Sigmoid colon (tissue), 4 donors: Measurements from ENCODE around the gene STOML1.

Experiments used
- EP300 ChIP-seq, 4 donors: sonication (generic); formaldehyde crosslinking; IDR thresholded peaks; one replicate each; pipeline ENCODE4 v1.6.1; 2017; ENCODE audit warnings: antibody characterized with exemption in 4 of 4
- POLR2A ChIP-seq, 2 donors: fragments of 450-650 bp; IDR thresholded peaks; one replicate each; pipeline ENCODE4 v1.6.1; 2016; ENCODE audit warnings: antibody characterized with exemption in 2 of 2, mild to moderate bottlenecking in 2 of 2, moderate library complexity in 2 of 2
- POLR2AphosphoS5 ChIP-seq, 4 donors: sonication (generic); formaldehyde crosslinking; IDR thresholded peaks; one replicate each; pipeline ENCODE4 v1.6.1; 2017; ENCODE audit warnings: antibody characterized with exemption in 4 of 4
- TF ChIP-seq, protein P1 (sequence below), 4 experiments: fragments of 450-650 bp in 3 of 4; fragments of 200-600 bp in 1 of 4; IDR thresholded peaks; one replicate each; pipeline ENCODE4 v1.5.1; 2016 to 2019; ENCODE audit warnings: antibody characterized with exemption in 4 of 4, mild to moderate bottlenecking in 3 of 4, moderate library complexity in 2 of 4

- TF ChIP-seq POLR2AphosphoS5 (IDR thresholded peaks at IDR 0.05), result no peak
- TF ChIP-seq, protein P1, sequence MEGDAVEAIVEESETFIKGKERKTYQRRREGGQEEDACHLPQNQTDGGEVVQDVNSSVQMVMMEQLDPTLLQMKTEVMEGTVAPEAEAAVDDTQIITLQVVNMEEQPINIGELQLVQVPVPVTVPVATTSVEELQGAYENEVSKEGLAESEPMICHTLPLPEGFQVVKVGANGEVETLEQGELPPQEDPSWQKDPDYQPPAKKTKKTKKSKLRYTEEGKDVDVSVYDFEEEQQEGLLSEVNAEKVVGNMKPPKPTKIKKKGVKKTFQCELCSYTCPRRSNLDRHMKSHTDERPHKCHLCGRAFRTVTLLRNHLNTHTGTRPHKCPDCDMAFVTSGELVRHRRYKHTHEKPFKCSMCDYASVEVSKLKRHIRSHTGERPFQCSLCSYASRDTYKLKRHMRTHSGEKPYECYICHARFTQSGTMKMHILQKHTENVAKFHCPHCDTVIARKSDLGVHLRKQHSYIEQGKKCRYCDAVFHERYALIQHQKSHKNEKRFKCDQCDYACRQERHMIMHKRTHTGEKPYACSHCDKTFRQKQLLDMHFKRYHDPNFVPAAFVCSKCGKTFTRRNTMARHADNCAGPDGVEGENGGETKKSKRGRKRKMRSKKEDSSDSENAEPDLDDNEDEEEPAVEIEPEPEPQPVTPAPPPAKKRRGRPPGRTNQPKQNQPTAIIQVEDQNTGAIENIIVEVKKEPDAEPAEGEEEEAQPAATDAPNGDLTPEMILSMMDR (IDR thresholded peaks at IDR 0.05), result no peak
- TF ChIP-seq POLR2A (IDR thresholded peaks at IDR 0.05), result no peak
- no peak for TF ChIP-seq EP300 (IDR thresholded peaks at IDR 0.05)
These were observed 32.3 kb downstream of the STOML1 start for GRCh38 chr15:73959801-73960200.
